GM12878 (cell line): ENCODE data around the gene ACSL3. TPM values are rescaled to one million over a fixed set of nuclear protein-coding genes. Genes with fewer than 3 reads are reported as not detected.

Experiments used
- ATAC-seq: fragments of 200-7000 bp; cut with Tn5 transposase; 3 replicates; pipeline ENCODE4 v1.9.1; 2020; ENCODE audit warnings: mild to moderate bottlenecking, moderate library complexity
- BruUV-seq: library from RNA; stranded (reverse); fragments of 400-500 nt; replicated peaks from 2 replicates; lab custom pipeline; 2021; lab: Mats Ljungman, UMichigan
- CTCF ChIA-PET: fragments of 300-600 bp; sonication (Branson Sonifier 250); formaldehyde crosslinking; extraction: SDS; loops from one replicate; lab custom pipeline; 2021; ENCODE audit warnings: inconsistent platforms; lab: Yijun Ruan, JAX
- POLR2A ChIA-PET: fragments of 350-600 bp; formaldehyde crosslinking; extraction: SDS; loops from one replicate; lab custom pipeline; 2021; ENCODE audit warnings: inconsistent platforms; lab: Charles Lee
- RAD21 ChIA-PET: fragments of 300-600 bp; sonication (Branson Sonifier 250); formaldehyde crosslinking; loops from one replicate; lab custom pipeline; 2023; ENCODE audit warnings: antibody characterized with exemption; ENCODE audit not compliant: unreplicated experiment; lab: Charles Lee
- SMC1A ChIA-PET: fragments of 300-600 bp; sonication (Branson Sonifier 250); formaldehyde crosslinking; loops from one replicate; lab custom pipeline; 2023; ENCODE audit not compliant: unreplicated experiment, uncharacterized antibody; lab: Charles Lee
- DNase-seq: peaks from one replicate; pipeline ENCODE4 v3.0.0-alpha.2; 2011; ENCODE audit warnings: low read depth, low spot score
- FAIRE-seq: peaks from 3 replicates; lab custom pipeline; 2011; peaks lifted over from hg19 to GRCh38; lab: Jason Lieb, UNC
- H2AFZ ChIP-seq: 2 replicates; pipeline ENCODE4 v1.6.0; 2011; ENCODE audit warnings: low read depth, low read length, control low read depth; ENCODE audit not compliant: control insufficient read depth
- H3K27ac ChIP-seq: 2 replicates; pipeline ENCODE4 v1.5.1; 2011; ENCODE audit warnings: control low read depth; ENCODE audit not compliant: control insufficient read depth, insufficient read depth
- H3K27me3 ChIP-seq, 2 experiments: replicated peaks in 1 of 2; 2 replicates each; pipeline versions ENCODE4 v1.6.0 to v1.6.1; 2011; ENCODE audit warnings: low read length in 1 of 2; ENCODE audit not compliant: control insufficient read depth in 2 of 2, insufficient read depth in 2 of 2
- H3K36me3 ChIP-seq, 2 experiments: 2 replicates each; pipeline ENCODE4 v1.5.1; 2011; ENCODE audit warnings: low read length in 1 of 2; ENCODE audit not compliant: control insufficient read depth in 2 of 2, insufficient read depth in 2 of 2
- H3K4me1 ChIP-seq: 2 replicates; pipeline ENCODE4 v1.6.1; 2011; ENCODE audit warnings: mild to moderate bottlenecking, low read length, moderate library complexity, mixed read lengths; ENCODE audit not compliant: control insufficient read depth, insufficient read depth
- H3K4me2 ChIP-seq: 2 replicates; pipeline ENCODE4 v1.6.0; 2011; ENCODE audit warnings: control low read depth; ENCODE audit not compliant: control insufficient read depth, insufficient read depth
- H3K4me3 ChIP-seq: fragments of 200-600 bp; sonication (generic); 2 replicates; pipeline ENCODE4 v1.5.1; 2016
- H3K79me2 ChIP-seq: 2 replicates; pipeline ENCODE4 v1.6.0; 2011; ENCODE audit warnings: low read length; ENCODE audit not compliant: control insufficient read depth, insufficient read depth
- H3K9ac ChIP-seq: 2 replicates; pipeline ENCODE4 v1.8.0; 2011; ENCODE audit warnings: low read length, control low read depth, mixed read lengths; ENCODE audit not compliant: control insufficient read depth, insufficient read depth
- H3K9me3 ChIP-seq: replicated peaks from 3 replicates; pipeline ENCODE4 v1.5.1; 2011; ENCODE audit warnings: mild to moderate bottlenecking, low read length; ENCODE audit not compliant: control insufficient read depth, insufficient read depth
- H4K20me1 ChIP-seq: 2 replicates; pipeline ENCODE4 v1.6.0; 2011; ENCODE audit not compliant: control insufficient read depth, insufficient read depth
- ETV6 ChIP-seq, 2 experiments: fragments of 450-650 bp in 1 of 2; IDR thresholded peaks in 1 of 2; conservative IDR thresholded peaks in 1 of 2; 2 replicates each; pipeline ENCODE4 v1.6.1; 2014; ENCODE audit warnings: antibody characterized with exemption in 1 of 2, borderline replicate concordance in 1 of 2, low read depth in 1 of 2, mild to moderate bottlenecking in 1 of 2, moderate library complexity in 1 of 2
- GABPA ChIP-seq: IDR thresholded peaks from 2 replicates; pipeline ENCODE4 v1.6.1; 2014; ENCODE audit warnings: antibody characterized with exemption, low read depth, mild to moderate bottlenecking, inconsistent platforms
- HDAC6 ChIP-seq: fragments of 200-600 bp; sonication (generic); IDR thresholded peaks from one replicate; pipeline ENCODE4 v1.8.0; 2017; ENCODE audit warnings: antibody characterized with exemption; ENCODE audit not compliant: unreplicated experiment
- NBN ChIP-seq: fragments of 450-650 bp; IDR thresholded peaks from 2 replicates; pipeline ENCODE4 v1.6.1; 2016
- NR2C2 ChIP-seq: IDR thresholded peaks from 2 replicates; pipeline ENCODE4 v1.6.1; 2011; ENCODE audit warnings: borderline replicate concordance, low read depth; ENCODE audit not compliant: control insufficient read depth, insufficient read length
- RAD51 ChIP-seq: fragments of 450-650 bp; IDR thresholded peaks from 2 replicates; pipeline ENCODE4 v1.6.1; 2016; ENCODE audit warnings: moderate library complexity, mild to moderate bottlenecking, inconsistent platforms
- SIN3A ChIP-seq: IDR thresholded peaks from 2 replicates; pipeline ENCODE4 v1.6.1; 2012; ENCODE audit warnings: low read depth, low read length, improper control_type of control experiment
- STAT1 ChIP-seq: fragments of 450-650 bp; conservative IDR thresholded peaks from 2 replicates; pipeline ENCODE4 v1.6.1; 2014; ENCODE audit warnings: antibody characterized with exemption, mild to moderate bottlenecking
- USF2 ChIP-seq: IDR thresholded peaks from 2 replicates; pipeline ENCODE4 v1.6.1; 2011; ENCODE audit warnings: low read depth, low read length, improper control_type of control experiment, borderline replicate concordance
- WGBS: methylation state at CpG from one replicate; pipeline ENCODE4 v1.1.6; 2016; ENCODE audit warnings: low lambda C conversion rate; ENCODE audit not compliant: insufficient replicate concordance, insufficient coverage; ENCODE audit errors: missing lambda C conversion rate; 5-methylcytosine and 5-hydroxymethylcytosine counted together
- in situ Hi-C: fragments of 300-500 bp; cut with MboI; formaldehyde crosslinking; loops from 9 replicates; pipeline ENCODE4 v1.14.3; 2018; ENCODE audit warnings: mixed read lengths
- intact Hi-C: fragments of 100-400 bp; cut with micrococcal nuclease; formaldehyde crosslinking; loops from one replicate; pipeline ENCODE4 v1.14.2; 2022; ENCODE audit not compliant: unreplicated experiment
- polyA plus RNA-seq, 11 experiments: library from polyadenylated mRNA; depleted of rRNA in 4 of 11; unstranded in 6 of 11; stranded (reverse) in 5 of 11; fragments of >200 nt; fragmentation: Nextera tagmentation in 4 of 11; fragmentation: Illumina TruSeq in 1 of 11; extraction: Ambion mirVana in 4 of 11; extraction: Trizol in 1 of 11; gene quantifications; 1 replicate in 1 of 11; 2 replicates in 10 of 11; pipeline versions ENCODE4 v1.2.1 to v1.2.3, GENCODE V29; 2011 to 2016; ENCODE audit warnings: inconsistent platforms in 2 of 11, missing spikeins in 2 of 11, low read depth in 1 of 11
- total RNA-seq, 4 experiments: library from RNA; depleted of rRNA in 3 of 4; stranded (reverse); fragments of >200 nt in 3 of 4; fragmentation: Illumina TruSeq in 1 of 4; extraction: Trizol in 1 of 4; gene quantifications; 2 replicates each; pipeline versions ENCODE4 v1.2.1 to v1.2.3, GENCODE V29; 2013 to 2021

ACSL3 gene
- total and polyA plus RNA-seq, 10 of the 15 experiments (the other 5 are each of a cell fraction or from before 2014, with no cell fraction given) = 15.6 to 83.9 (median 56.7) TPM

DNA sequence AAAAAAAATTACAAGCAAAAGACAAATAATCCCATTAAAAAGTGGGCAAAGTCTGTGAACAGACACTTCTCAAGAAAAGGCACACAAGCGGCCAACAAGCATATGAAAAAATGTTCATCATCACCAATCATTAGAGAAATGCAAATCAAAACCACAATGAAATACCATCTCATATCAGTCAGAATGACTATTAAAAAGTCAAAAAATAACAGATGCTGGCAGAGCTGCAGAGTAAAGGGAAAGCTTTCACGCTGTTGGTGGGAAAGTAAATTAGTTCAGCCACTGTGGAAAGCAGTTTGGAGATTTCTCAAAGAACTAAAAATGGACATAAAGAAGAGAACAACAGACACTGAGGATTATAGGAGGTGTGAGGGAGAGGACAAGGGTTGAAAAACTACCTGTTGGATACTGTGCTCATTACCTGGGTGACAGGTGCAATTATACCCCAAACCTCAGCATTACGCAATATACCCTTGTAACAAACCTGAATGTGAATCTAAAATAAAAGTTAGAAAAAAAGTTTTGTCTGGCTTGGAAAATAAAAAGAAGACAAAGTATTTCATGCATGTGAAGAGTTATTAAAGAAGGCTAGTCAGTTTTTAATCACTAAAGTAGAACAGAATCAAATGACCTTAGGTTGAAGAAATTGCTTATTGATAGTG, 8.7 kb upstream of the ACSL3 start:
- H3K4me3 ChIP-seq = no peak overlapping the region
- POLR2A ChIA-PET = no interaction called here
- SMC1A ChIA-PET = no interaction called here
- no peak for FAIRE-seq
- CTCF ChIA-PET = no interaction called here
- ATAC-seq = no peak
- no peak overlapping the region for H3K27ac ChIP-seq
- H4K20me1 ChIP-seq = no peaks in the 10 kb centered on the region
- 61% methylated on average over 3 of the region's 3 CpGs for WGBS
- in situ Hi-C loops = no loop called here
- no peaks in the 10 kb centered on the region for H3K4me1 ChIP-seq
- no peaks in the 10 kb centered on the region for H3K27me3 ChIP-seq
- H3K79me2 ChIP-seq = no peaks in the 10 kb centered on the region
- TF ChIP-seq ETV6 (conservative IDR thresholded peaks at IDR 0.05 in 1 of 2, IDR thresholded peaks at IDR 0.05 in 1 of 2; ENCODE audit: borderline replicate concordance in 1 of 2, low read depth in 1 of 2) (no peak), USF2 (no peak), GABPA (no peak), NBN (no peak), HDAC6 (no peak), RAD51 (no peak), STAT1 (no peak), NR2C2 (no peak), SIN3A (no peak)
- TF ChIP-seq, all 136 proteins: peak for 0
- intact Hi-C loops = no loop called here
- RAD21 ChIA-PET = no interaction called here
- BruUV-seq = no TSS peak
- no peaks in the 10 kb centered on the region for H3K36me3 ChIP-seq
- no peaks in the 10 kb centered on the region for H3K9me3 ChIP-seq
- H3K9ac ChIP-seq = no peak overlapping the region
- no peak for DNase-seq
- no peak overlapping the region for H3K4me2 ChIP-seq
- H2AFZ ChIP-seq = no peak overlapping the region
